Transverse colon (tissue), 4 donors: Measurements from ENCODE around the gene SNAP91. TPM values are rescaled to one million over a fixed set of nuclear protein-coding genes. Genes with fewer than 3 reads are reported as not detected.

Experiments
- DNase-seq: peaks from one replicate; pipeline ENCODE4 v3.0.0-alpha.2; 2019
- H3K27ac ChIP-seq, 4 donors: fragments of 200-600 bp; sonication (generic); 2 replicates each; pipeline ENCODE4 v1.5.1; 2016 to 2018; ENCODE audit warnings: inconsistent platforms in 4 of 4
- H3K27me3 ChIP-seq: fragments of 200-600 bp; sonication (generic); 2 replicates; pipeline ENCODE4 v1.5.1; 2017; ENCODE audit warnings: inconsistent platforms
- H3K36me3 ChIP-seq, 4 donors: fragments of 200-600 bp; sonication (generic); 2 replicates each; pipeline ENCODE4 v1.5.1; 2017 to 2019; ENCODE audit warnings: inconsistent platforms in 4 of 4
- H3K4me1 ChIP-seq, 4 donors: fragments of 200-600 bp; sonication (generic); 2 replicates each; pipeline ENCODE4 v1.5.1; 2017 to 2020; ENCODE audit warnings: inconsistent platforms in 4 of 4
- H3K4me3 ChIP-seq, 4 donors: fragments of 200-600 bp; sonication (generic); 1 replicate in 1 of 4; 2 replicates in 3 of 4; pipeline versions ENCODE4 v1.5.1 to v1.6.1; 2017 to 2019; ENCODE audit warnings: inconsistent platforms in 4 of 4
- H3K9me3 ChIP-seq, 2 donors: fragments of 200-600 bp; sonication (generic); 2 replicates each; pipeline ENCODE4 v1.5.1; 2017 to 2019; ENCODE audit warnings: inconsistent platforms in 2 of 2
- CTCF ChIP-seq, 5 experiments: fragments of 200-600 bp in 3 of 5; fragments of 450-650 bp in 2 of 5; sonication (generic) in 3 of 5; IDR thresholded peaks; 1 replicate in 2 of 5; 2 replicates in 3 of 5; pipeline ENCODE4 v1.5.1; 2016 to 2017; ENCODE audit warnings: antibody characterized with exemption in 5 of 5, inconsistent platforms in 3 of 5, mild to moderate bottlenecking in 2 of 5, moderate library complexity in 1 of 5
- EP300 ChIP-seq: sonication (generic); formaldehyde crosslinking; IDR thresholded peaks from one replicate; pipeline ENCODE4 v1.6.1; 2017; ENCODE audit warnings: antibody characterized with exemption, low read depth
- POLR2A ChIP-seq: fragments of 450-650 bp; IDR thresholded peaks from one replicate; pipeline ENCODE4 v1.6.1; 2016; ENCODE audit warnings: antibody characterized with exemption, mild to moderate bottlenecking, moderate library complexity
- POLR2AphosphoS5 ChIP-seq, 3 donors: sonication (generic); formaldehyde crosslinking; IDR thresholded peaks; one replicate each; pipeline ENCODE4 v1.6.1; 2016; ENCODE audit warnings: antibody characterized with exemption in 3 of 3
- WGBS, 2 donors: methylation state at CpG; one replicate each; pipeline ENCODE4 v1.1.5; 2018; ENCODE audit warnings: low coverage in 1 of 2; 5-methylcytosine and 5-hydroxymethylcytosine counted together
- in situ Hi-C, 4 donors: fragments of 200-750 bp; cut with MboI; loops; one replicate each; pipeline versions ENCODE4 v1.15.0 to v1.15.1; 2017; ENCODE audit warnings: low sequenced_read_pairs in 3 of 4, low pct_ligation_motif_present in 1 of 4, low pct_unique_long_range_greater_than_20kb in 1 of 4
- intact Hi-C: fragments of 100-400 bp; cut with DNase I; formaldehyde crosslinking; loops from one replicate; pipeline ENCODE4 v1.15.1; 2023; ENCODE audit warnings: low total_unique reads
- total RNA-seq, 4 donors: library from RNA; depleted of rRNA; stranded (reverse); fragments of >200 nt; gene quantifications; one replicate each; pipeline ENCODE4 v1.1.0, GENCODE V29; 2016

The SNAP91 gene
- total RNA-seq, 4 donors from 2014 or later: 0.95 to 3.8 (median 1.5) TPM; not detected in 1

GRCh38 chr6:83717809-83718208 lies 8.9 kb upstream of the SNAP91 start:
- Histone ChIP-seq H3K27ac (no peak overlapping the region), H3K36me3 (no peaks in the 10 kb centered on the region), H3K4me3 (no peak overlapping the region), H3K27me3 (no peaks in the 10 kb centered on the region), H3K4me1 (no peaks in the 10 kb centered on the region), H3K9me3 (no peaks in the 10 kb centered on the region)
- in situ Hi-C loops (no loop called here), intact Hi-C loops (no loop called here)
- DNase-seq: no peak
- 86 to 87% methylated on average over 15 of the region's 15 CpGs for WGBS, 2 donors
- TF ChIP-seq POLR2AphosphoS5 (IDR thresholded peaks at IDR 0.05) (no peak), CTCF (IDR thresholded peaks at IDR 0.05) (no peak), POLR2A (no peak), EP300 (no peak)

DNA sequence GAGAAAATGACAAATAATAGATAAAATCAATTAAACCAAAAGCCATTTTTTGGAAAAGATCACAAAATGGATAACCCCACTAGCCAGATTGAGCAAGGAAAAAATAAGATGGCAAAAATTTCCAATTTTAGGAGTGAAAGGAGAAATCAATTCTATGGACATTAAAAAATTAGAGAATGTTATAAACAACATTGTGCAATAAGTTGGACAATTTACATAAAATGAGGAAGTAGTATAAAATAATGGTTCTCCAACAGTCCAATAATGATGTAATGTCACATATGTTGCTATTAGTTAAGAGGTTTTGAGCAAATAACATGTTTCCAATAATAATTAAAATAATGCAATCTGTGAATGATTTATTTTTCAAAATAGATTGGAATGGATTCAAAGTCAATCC lies 3.1 kb upstream of the SNAP91 start:
- Histone ChIP-seq H3K27me3 (peaks cover 51% of the 10 kb centered on the region), H3K36me3 (no peaks in the 10 kb centered on the region), H3K27ac (no peak overlapping the region), H3K4me3 (no peak overlapping the region), H3K9me3 (peaks cover 0 to 7% of the 10 kb centered on the region in 2 donors), H3K4me1 (peaks cover 0 to 9% (median 6%) of the 10 kb centered on the region in 4 donors)
- in situ Hi-C loops (no loop called here), intact Hi-C loops (no loop called here)
- no peak for DNase-seq
- TF ChIP-seq EP300 (no peak), POLR2AphosphoS5 (IDR thresholded peaks at IDR 0.05) (no peak), CTCF (IDR thresholded peaks at IDR 0.05) (no peak), POLR2A (no peak)

DNA sequence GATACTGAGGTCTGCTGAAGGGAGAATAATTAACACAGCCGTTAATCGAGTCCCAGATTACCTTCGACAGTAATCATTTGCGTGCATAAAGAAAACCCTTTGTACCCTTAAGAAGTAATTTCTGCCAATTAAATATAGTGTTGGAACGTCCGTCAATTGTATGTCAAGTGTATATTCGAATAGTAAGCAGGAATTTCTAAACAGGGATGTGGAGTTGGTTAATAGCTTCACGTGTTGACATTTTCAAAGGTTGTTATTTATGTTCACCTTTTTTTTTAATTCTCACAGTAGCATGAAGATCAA lies 798 bp upstream of the SNAP91 start:
- no peak for TF ChIP-seq EP300
- TF ChIP-seq POLR2A: no peak
- TF ChIP-seq POLR2AphosphoS5 (IDR thresholded peaks at IDR 0.05): no peak
- TF ChIP-seq CTCF (IDR thresholded peaks at IDR 0.05): no peak
- no peaks in the 10 kb centered on the region for H3K36me3 ChIP-seq
- in situ Hi-C loops: no loop called here
- H3K4me1 ChIP-seq: peaks cover 0 to 9% (median 6%) of the 10 kb centered on the region in 4 donors
- DNase-seq: no peak
- H3K27me3 ChIP-seq: peaks cover 70% of the 10 kb centered on the region
- H3K4me3 ChIP-seq: no peak overlapping the region
- H3K27ac ChIP-seq: no peak overlapping the region
- peaks cover 0 to 7% of the 10 kb centered on the region in 2 donors for H3K9me3 ChIP-seq
- 35 to 41% methylated on average over 8 of the region's 8 CpGs for WGBS, 2 donors
- intact Hi-C loops: no loop called here

DNA sequence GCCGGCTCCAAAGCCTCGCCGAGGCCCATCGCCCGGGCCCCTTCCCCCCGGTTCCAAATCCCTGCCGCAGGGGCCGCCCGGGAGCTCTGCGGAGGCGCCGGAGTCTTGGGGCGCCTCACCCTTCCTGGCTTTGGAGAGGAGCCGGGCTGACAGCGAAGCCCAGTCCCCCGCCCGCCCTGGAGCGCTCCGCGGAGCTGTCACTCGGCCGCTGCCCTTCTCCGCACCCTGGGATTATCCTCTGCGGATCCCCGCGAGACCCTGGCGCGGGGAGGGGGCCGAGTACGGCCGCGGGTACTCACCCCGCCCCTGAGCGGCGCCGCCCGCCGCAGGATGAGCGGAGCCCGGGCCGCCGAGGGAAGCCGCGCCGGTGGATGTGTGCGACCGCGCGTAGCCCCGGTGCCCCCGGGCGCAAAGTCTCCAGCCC lies 343 bp downstream of the SNAP91 start:
- peaks cover 0 to 7% of the 10 kb centered on the region in 2 donors for H3K9me3 ChIP-seq
- intact Hi-C loops (no loop called here), in situ Hi-C loops (no loop called here)
- TF ChIP-seq CTCF (IDR thresholded peaks at IDR 0.05) (no peak), POLR2A (no peak), POLR2AphosphoS5 (IDR thresholded peaks at IDR 0.05) (no peak), EP300 (no peak)
- H3K27ac ChIP-seq: no peak overlapping the region
- peak overlapping the region in 3 of 4 donors; percentile 20 to 58 (median 42) for H3K4me3 ChIP-seq
- H3K27me3 ChIP-seq: peaks cover 70% of the 10 kb centered on the region
- 5% methylated on average over 25 of the region's 52 CpGs; no CpG with 5 or more reads in 1 of the 2 donors for WGBS, 2 donors
- DNase-seq: no peak
- H3K4me1 ChIP-seq: peaks cover 0 to 9% (median 6%) of the 10 kb centered on the region in 4 donors
- H3K36me3 ChIP-seq: no peaks in the 10 kb centered on the region
